HCT116 (cell line): ENCODE measurements around the gene DOCK2. TPM values are rescaled to one million over a fixed set of nuclear protein-coding genes. Genes with fewer than 3 reads are reported as not detected.

Experiments used
- ATAC-seq: fragments of 200-7000 bp; cut with Tn5 transposase; 2 replicates; pipeline ENCODE4 v1.9.1; 2020; ENCODE audit warnings: mild to moderate bottlenecking, moderate library complexity
- BruUV-seq: library from RNA; stranded (reverse); fragments of 400-500 nt; replicated peaks from 2 replicates; lab custom pipeline; 2021; lab: Mats Ljungman, UMichigan
- CTCF ChIA-PET: fragments of 300-600 bp; sonication (Branson Sonifier 250); formaldehyde crosslinking; loops from one replicate; lab custom pipeline; 2021; ENCODE audit warnings: antibody characterized with exemption; lab: Charles Lee
- POLR2A ChIA-PET: fragments of 300-600, 350-600 bp; sonication (Branson Sonifier 250); formaldehyde crosslinking; loops from one replicate; lab custom pipeline; 2021; ENCODE audit warnings: antibody characterized with exemption; lab: Charles Lee
- RAD21 ChIA-PET, 2 experiments: fragments of 300-600 bp; sonication (Branson Sonifier 250); formaldehyde crosslinking; loops; one replicate each; lab custom pipeline; 2023; ENCODE audit warnings: low total read pairs in 2 of 2; ENCODE audit not compliant: uncharacterized antibody in 2 of 2, unreplicated experiment in 2 of 2, low non-redundant PET in 1 of 2; lab: Charles Lee
- DNase-seq: peaks from one replicate; pipeline ENCODE4 v3.0.0-alpha.2; 2010; ENCODE audit warnings: low read depth, low spot score
- H2AFZ ChIP-seq: fragments of 200-600 bp; shearing (Covaris generic), sonication (generic); 2 replicates; pipeline ENCODE4 v1.6.1; 2017; ENCODE audit warnings: low read depth, mixed run types, mixed read lengths, antibody characterized with exemption, low read length; ENCODE audit not compliant: poor library complexity, severe bottlenecking
- H3K27ac ChIP-seq: 2 replicates; pipeline ENCODE4 v1.5.1; 2012; ENCODE audit warnings: low read depth, low read length
- H3K27me3 ChIP-seq: fragments of 200-600 bp; sonication (generic); 2 replicates; pipeline ENCODE4 v1.6.1; 2016; ENCODE audit warnings: mixed run types, low read length, mixed read lengths; ENCODE audit not compliant: insufficient read depth
- H3K36me3 ChIP-seq, 2 experiments: fragments of 200-500 bp in 1 of 2; fragments of 200-600 bp in 1 of 2; sonication (Bioruptor generic) in 1 of 2; sonication (generic) in 1 of 2; 2 replicates each; pipeline versions ENCODE4 v1.5.1 to v1.6.1; 2014 to 2016; ENCODE audit warnings: low read length in 2 of 2, inconsistent platforms in 1 of 2, mixed read lengths in 1 of 2, mixed run types in 1 of 2; ENCODE audit not compliant: insufficient read depth in 2 of 2, control insufficient read depth in 1 of 2
- H3K4me1 ChIP-seq, 2 experiments: fragments of 200-600 bp in 1 of 2; sonication (generic) in 1 of 2; 2 replicates each; pipeline versions ENCODE4 v1.5.1 to v1.6.1; 2012 to 2017; ENCODE audit warnings: low read length in 2 of 2, inconsistent platforms in 1 of 2, mild to moderate bottlenecking in 1 of 2, mixed read lengths in 1 of 2, mixed run types in 1 of 2, moderate library complexity in 1 of 2; ENCODE audit not compliant: insufficient read depth in 2 of 2, control insufficient read depth in 1 of 2
- H3K4me2 ChIP-seq: fragments of 200-600 bp; sonication (generic); 2 replicates; pipeline ENCODE4 v1.6.1; 2017; ENCODE audit warnings: mixed run types, low read length, mixed read lengths
- H3K4me3 ChIP-seq, 2 experiments: fragments of 200-600 bp in 1 of 2; sonication (generic) in 1 of 2; replicated peaks in 1 of 2; 2 replicates each; pipeline ENCODE4 v1.5.1; 2011 to 2016; ENCODE audit warnings: low read length in 2 of 2, control low read depth in 1 of 2, low read depth in 1 of 2, mild to moderate bottlenecking in 1 of 2, mixed read lengths in 1 of 2, mixed run types in 1 of 2
- H3K79me2 ChIP-seq: fragments of 200-600 bp; sonication (generic); 2 replicates; pipeline ENCODE4 v1.6.1; 2017; ENCODE audit warnings: mild to moderate bottlenecking, mixed run types, low read length, moderate library complexity, mixed read lengths; ENCODE audit not compliant: insufficient read depth
- H3K9ac ChIP-seq: fragments of 200-600 bp; sonication (generic); 2 replicates; pipeline ENCODE4 v1.6.1; 2016; ENCODE audit warnings: low read length, mixed read lengths
- H3K9me2 ChIP-seq: fragments of 200-600 bp; sonication (generic), shearing (Covaris generic); 2 replicates; pipeline ENCODE4 v1.6.1; 2017; ENCODE audit warnings: mixed run types, mild to moderate bottlenecking, moderate library complexity; ENCODE audit not compliant: insufficient read depth
- H3K9me3 ChIP-seq, 2 experiments: fragments of 200-500 bp in 1 of 2; fragments of 200-600 bp in 1 of 2; sonication (Bioruptor generic) in 1 of 2; sonication (generic) in 1 of 2; 2 replicates each; pipeline ENCODE4 v1.6.1; 2014 to 2017; ENCODE audit warnings: low read length in 2 of 2, mixed read lengths in 2 of 2, inconsistent platforms in 1 of 2, low read depth in 1 of 2, mild to moderate bottlenecking in 1 of 2, mixed run types in 1 of 2, moderate library complexity in 1 of 2; ENCODE audit not compliant: control insufficient read depth in 1 of 2, insufficient read depth in 1 of 2
- H4K20me1 ChIP-seq: fragments of 200-600 bp; sonication (generic), shearing (Covaris generic); 2 replicates; pipeline ENCODE4 v1.6.1; 2017; ENCODE audit warnings: mixed run types, mild to moderate bottlenecking, moderate library complexity; ENCODE audit not compliant: insufficient read depth
- ATF3 ChIP-seq: IDR thresholded peaks from 2 replicates; pipeline ENCODE4 v1.6.1; 2012
- CBX3 ChIP-seq: IDR thresholded peaks from 2 replicates; pipeline ENCODE4 v1.6.1; 2012; ENCODE audit warnings: low read depth
- ELF1 ChIP-seq: IDR thresholded peaks from 2 replicates; pipeline ENCODE4 v1.6.1; 2012; ENCODE audit warnings: low read depth, borderline replicate concordance
- EZH2 ChIP-seq: fragments of 200-600 bp; sonication (generic); IDR thresholded peaks from 2 replicates; pipeline ENCODE4 v1.6.1; 2017; ENCODE audit warnings: antibody characterized with exemption, mixed run types
- EZH2phosphoT487 ChIP-seq: fragments of 200-600 bp; IDR thresholded peaks from 2 replicates; pipeline ENCODE4 v1.6.1; 2018; ENCODE audit warnings: antibody characterized with exemption, borderline replicate concordance
- FOSL1 ChIP-seq: IDR thresholded peaks from 2 replicates; pipeline ENCODE4 v1.6.1; 2012; ENCODE audit warnings: low read depth
- MAX ChIP-seq: IDR thresholded peaks from 2 replicates; pipeline ENCODE4 v1.6.1; 2012
- POLR2AphosphoS5 ChIP-seq: IDR thresholded peaks from 2 replicates; pipeline ENCODE4 v1.6.1; 2011; ENCODE audit warnings: mild to moderate bottlenecking, low read depth, low read length, moderate library complexity
- RAD21 ChIP-seq: IDR thresholded peaks from 2 replicates; pipeline ENCODE4 v1.6.1; 2012; ENCODE audit warnings: low read depth, mild to moderate bottlenecking
- SIN3A ChIP-seq: IDR thresholded peaks from 2 replicates; pipeline ENCODE4 v1.6.1; 2012; ENCODE audit warnings: low read depth
- SP1 ChIP-seq: IDR thresholded peaks from 2 replicates; pipeline ENCODE4 v1.6.1; 2012; ENCODE audit warnings: low read depth
- SRF ChIP-seq: IDR thresholded peaks from 2 replicates; pipeline ENCODE4 v1.6.1; 2012; ENCODE audit warnings: low read depth
- ZFX ChIP-seq: fragments of 450-650 bp; IDR thresholded peaks from 2 replicates; pipeline ENCODE4 v1.6.1; 2017
- intact Hi-C: fragments of 100-400 bp; cut with micrococcal nuclease; formaldehyde crosslinking; loops from 2 replicates; pipeline ENCODE4 v1.10.0; 2022
- total RNA-seq: library from RNA; stranded (reverse); gene quantifications from one replicate; pipeline ENCODE4 v1.2.1, GENCODE V29; 2021; ENCODE audit not compliant: unreplicated experiment
- TF ChIP-seq, protein P1 (sequence below): IDR thresholded peaks from 2 replicates; pipeline ENCODE4 v1.6.1; 2012; ENCODE audit warnings: low read depth

Gene DOCK2
- total RNA-seq, 1 experiment from 2014 or later: 0.89 TPM

- CTCF ChIA-PET: no interaction called here
Measured at GRCh38 chr5:170131235-170131634, 494.2 kb downstream of the DOCK2 start.

More at GRCh38 chr5:170131235-170131634, 494.2 kb downstream of the DOCK2 start:
- ChIA-PET POLR2A (no interaction called here), RAD21 (no interaction called here)
- Histone ChIP-seq H3K27me3 (no peaks in the 10 kb centered on the region), H3K9me2 (no peaks in the 10 kb centered on the region), H3K36me3 (no peaks in the 10 kb centered on the region), H3K79me2 (no peaks in the 10 kb centered on the region), H3K4me1 (peaks cover 0 to 5% of the 10 kb centered on the region in 2 experiments; a peak in 1 of 4 replicates), H3K9ac (no peak overlapping the region), H2AFZ (no peak overlapping the region), H4K20me1 (no peaks in the 10 kb centered on the region), H3K4me2 (no peak overlapping the region)
- no peak for DNase-seq
- no peak for ATAC-seq
- no TSS peak for BruUV-seq
- intact Hi-C loops: no loop called here
- TF ChIP-seq ATF3: no peak
- no peak for TF ChIP-seq FOSL1
- TF ChIP-seq MAX: no peak
- TF ChIP-seq SIN3A: no peak
- TF ChIP-seq, protein P1, sequence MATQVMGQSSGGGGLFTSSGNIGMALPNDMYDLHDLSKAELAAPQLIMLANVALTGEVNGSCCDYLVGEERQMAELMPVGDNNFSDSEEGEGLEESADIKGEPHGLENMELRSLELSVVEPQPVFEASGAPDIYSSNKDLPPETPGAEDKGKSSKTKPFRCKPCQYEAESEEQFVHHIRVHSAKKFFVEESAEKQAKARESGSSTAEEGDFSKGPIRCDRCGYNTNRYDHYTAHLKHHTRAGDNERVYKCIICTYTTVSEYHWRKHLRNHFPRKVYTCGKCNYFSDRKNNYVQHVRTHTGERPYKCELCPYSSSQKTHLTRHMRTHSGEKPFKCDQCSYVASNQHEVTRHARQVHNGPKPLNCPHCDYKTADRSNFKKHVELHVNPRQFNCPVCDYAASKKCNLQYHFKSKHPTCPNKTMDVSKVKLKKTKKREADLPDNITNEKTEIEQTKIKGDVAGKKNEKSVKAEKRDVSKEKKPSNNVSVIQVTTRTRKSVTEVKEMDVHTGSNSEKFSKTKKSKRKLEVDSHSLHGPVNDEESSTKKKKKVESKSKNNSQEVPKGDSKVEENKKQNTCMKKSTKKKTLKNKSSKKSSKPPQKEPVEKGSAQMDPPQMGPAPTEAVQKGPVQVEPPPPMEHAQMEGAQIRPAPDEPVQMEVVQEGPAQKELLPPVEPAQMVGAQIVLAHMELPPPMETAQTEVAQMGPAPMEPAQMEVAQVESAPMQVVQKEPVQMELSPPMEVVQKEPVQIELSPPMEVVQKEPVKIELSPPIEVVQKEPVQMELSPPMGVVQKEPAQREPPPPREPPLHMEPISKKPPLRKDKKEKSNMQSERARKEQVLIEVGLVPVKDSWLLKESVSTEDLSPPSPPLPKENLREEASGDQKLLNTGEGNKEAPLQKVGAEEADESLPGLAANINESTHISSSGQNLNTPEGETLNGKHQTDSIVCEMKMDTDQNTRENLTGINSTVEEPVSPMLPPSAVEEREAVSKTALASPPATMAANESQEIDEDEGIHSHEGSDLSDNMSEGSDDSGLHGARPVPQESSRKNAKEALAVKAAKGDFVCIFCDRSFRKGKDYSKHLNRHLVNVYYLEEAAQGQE: no peak
- no peak for TF ChIP-seq ELF1
- no peak for TF ChIP-seq EZH2
- TF ChIP-seq CBX3: no peak
- no peak for TF ChIP-seq RAD21
- TF ChIP-seq ZFX: no peak
- TF ChIP-seq EZH2phosphoT487: no peak
- TF ChIP-seq POLR2AphosphoS5: no peak
- TF ChIP-seq SRF: no peak
- TF ChIP-seq SP1: no peak
- TF ChIP-seq, all 23 proteins: peak for 0
- Histone ChIP-seq H3K27ac (no peak overlapping the region), H3K9me3 (no peaks in the 10 kb centered on the region), H3K4me3 (no peak overlapping the region)
